ENCODE measurements around the gene BICDL2. TPM values are rescaled to one million over a fixed set of nuclear protein-coding genes. Genes with fewer than 3 reads are reported as not detected.

The BICDL2 gene
- total and polyA plus RNA-seq, 9 of the 15 experiments (the other 6 are each of a cell fraction or from before 2014, with no cell fraction given): 0.09 to 0.28 (median 0.09) TPM; not detected in 6

DNA sequence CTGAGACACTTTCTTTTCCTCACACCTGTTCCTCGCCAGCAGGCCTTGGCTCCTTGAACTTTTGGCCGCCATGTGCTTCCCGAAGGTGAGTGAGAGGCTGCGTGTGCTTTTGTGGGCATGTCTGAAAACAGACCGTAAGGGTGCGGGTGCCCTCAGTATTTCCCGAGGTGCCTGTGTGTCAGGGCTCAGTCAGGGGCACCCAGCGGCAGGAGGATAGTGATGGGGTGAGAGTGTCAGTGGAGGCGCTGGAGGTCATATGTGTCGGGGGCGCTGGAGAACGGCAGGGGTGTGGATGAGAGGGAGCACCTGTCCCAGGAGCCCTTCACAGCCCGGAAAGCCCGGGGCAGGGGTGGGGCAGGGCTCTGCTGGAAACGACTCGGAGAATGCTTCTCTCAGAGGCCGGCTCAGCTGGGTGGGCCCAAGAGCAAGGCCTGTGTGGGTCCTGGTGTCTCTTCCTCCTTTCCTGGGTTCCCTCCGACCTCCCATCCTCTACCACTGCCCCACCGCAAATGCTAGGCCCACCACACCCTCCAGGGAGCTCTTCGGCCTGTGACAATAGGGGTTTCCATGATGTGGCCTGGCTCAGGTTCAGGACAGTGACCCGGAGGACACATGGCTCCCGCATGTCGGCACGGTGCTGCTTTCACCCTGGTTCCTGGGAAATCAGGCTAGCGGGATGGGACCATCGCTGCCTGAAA, 29.1 kb upstream of the BICDL2 start (continued):
- TF ChIP-seq, protein P1, sequence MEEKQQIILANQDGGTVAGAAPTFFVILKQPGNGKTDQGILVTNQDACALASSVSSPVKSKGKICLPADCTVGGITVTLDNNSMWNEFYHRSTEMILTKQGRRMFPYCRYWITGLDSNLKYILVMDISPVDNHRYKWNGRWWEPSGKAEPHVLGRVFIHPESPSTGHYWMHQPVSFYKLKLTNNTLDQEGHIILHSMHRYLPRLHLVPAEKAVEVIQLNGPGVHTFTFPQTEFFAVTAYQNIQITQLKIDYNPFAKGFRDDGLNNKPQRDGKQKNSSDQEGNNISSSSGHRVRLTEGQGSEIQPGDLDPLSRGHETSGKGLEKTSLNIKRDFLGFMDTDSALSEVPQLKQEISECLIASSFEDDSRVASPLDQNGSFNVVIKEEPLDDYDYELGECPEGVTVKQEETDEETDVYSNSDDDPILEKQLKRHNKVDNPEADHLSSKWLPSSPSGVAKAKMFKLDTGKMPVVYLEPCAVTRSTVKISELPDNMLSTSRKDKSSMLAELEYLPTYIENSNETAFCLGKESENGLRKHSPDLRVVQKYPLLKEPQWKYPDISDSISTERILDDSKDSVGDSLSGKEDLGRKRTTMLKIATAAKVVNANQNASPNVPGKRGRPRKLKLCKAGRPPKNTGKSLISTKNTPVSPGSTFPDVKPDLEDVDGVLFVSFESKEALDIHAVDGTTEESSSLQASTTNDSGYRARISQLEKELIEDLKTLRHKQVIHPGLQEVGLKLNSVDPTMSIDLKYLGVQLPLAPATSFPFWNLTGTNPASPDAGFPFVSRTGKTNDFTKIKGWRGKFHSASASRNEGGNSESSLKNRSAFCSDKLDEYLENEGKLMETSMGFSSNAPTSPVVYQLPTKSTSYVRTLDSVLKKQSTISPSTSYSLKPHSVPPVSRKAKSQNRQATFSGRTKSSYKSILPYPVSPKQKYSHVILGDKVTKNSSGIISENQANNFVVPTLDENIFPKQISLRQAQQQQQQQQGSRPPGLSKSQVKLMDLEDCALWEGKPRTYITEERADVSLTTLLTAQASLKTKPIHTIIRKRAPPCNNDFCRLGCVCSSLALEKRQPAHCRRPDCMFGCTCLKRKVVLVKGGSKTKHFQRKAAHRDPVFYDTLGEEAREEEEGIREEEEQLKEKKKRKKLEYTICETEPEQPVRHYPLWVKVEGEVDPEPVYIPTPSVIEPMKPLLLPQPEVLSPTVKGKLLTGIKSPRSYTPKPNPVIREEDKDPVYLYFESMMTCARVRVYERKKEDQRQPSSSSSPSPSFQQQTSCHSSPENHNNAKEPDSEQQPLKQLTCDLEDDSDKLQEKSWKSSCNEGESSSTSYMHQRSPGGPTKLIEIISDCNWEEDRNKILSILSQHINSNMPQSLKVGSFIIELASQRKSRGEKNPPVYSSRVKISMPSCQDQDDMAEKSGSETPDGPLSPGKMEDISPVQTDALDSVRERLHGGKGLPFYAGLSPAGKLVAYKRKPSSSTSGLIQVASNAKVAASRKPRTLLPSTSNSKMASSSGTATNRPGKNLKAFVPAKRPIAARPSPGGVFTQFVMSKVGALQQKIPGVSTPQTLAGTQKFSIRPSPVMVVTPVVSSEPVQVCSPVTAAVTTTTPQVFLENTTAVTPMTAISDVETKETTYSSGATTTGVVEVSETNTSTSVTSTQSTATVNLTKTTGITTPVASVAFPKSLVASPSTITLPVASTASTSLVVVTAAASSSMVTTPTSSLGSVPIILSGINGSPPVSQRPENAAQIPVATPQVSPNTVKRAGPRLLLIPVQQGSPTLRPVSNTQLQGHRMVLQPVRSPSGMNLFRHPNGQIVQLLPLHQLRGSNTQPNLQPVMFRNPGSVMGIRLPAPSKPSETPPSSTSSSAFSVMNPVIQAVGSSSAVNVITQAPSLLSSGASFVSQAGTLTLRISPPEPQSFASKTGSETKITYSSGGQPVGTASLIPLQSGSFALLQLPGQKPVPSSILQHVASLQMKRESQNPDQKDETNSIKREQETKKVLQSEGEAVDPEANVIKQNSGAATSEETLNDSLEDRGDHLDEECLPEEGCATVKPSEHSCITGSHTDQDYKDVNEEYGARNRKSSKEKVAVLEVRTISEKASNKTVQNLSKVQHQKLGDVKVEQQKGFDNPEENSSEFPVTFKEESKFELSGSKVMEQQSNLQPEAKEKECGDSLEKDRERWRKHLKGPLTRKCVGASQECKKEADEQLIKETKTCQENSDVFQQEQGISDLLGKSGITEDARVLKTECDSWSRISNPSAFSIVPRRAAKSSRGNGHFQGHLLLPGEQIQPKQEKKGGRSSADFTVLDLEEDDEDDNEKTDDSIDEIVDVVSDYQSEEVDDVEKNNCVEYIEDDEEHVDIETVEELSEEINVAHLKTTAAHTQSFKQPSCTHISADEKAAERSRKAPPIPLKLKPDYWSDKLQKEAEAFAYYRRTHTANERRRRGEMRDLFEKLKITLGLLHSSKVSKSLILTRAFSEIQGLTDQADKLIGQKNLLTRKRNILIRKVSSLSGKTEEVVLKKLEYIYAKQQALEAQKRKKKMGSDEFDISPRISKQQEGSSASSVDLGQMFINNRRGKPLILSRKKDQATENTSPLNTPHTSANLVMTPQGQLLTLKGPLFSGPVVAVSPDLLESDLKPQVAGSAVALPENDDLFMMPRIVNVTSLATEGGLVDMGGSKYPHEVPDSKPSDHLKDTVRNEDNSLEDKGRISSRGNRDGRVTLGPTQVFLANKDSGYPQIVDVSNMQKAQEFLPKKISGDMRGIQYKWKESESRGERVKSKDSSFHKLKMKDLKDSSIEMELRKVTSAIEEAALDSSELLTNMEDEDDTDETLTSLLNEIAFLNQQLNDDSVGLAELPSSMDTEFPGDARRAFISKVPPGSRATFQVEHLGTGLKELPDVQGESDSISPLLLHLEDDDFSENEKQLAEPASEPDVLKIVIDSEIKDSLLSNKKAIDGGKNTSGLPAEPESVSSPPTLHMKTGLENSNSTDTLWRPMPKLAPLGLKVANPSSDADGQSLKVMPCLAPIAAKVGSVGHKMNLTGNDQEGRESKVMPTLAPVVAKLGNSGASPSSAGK (IDR thresholded peaks at IDR 0.05): peak; percentile 30
- no peak for TF ChIP-seq ARID4B (CRISPR knock-in tag; IDR thresholded peaks at IDR 0.05)

Measured in K562 (cell line).